T-cell (primary cell): ENCODE results near the gene SEMA6B. TPM values are rescaled to one million over a fixed set of nuclear protein-coding genes. Genes with fewer than 3 reads are reported as not detected.
"Not testable (repeated sequence)": the region's sequence is repeated elsewhere in the genome, so short reads cannot be mapped to it uniquely, and the experiment has no call there.

ENCODE experiments used
- ATAC-seq, 4 experiments: fragments of 200-7000 bp in 3 of 4; fragments of 150-1000 bp in 1 of 4; cut with Tn5 transposase; replicated peaks in 1 of 4; 1 replicate in 3 of 4; 2 replicates in 1 of 4; pipeline ENCODE4 v1.10.0; 2021; ENCODE audit warnings: moderate library complexity in 3 of 4, mild to moderate bottlenecking in 2 of 4, moderate number of reproducible peaks in 1 of 4
- CTCF ChIA-PET, 2 donors: fragments of 300-600 bp; sonication (Branson Sonifier 250); formaldehyde crosslinking; loops; one replicate each; lab custom pipeline; 2022; ENCODE audit warnings: antibody characterized with exemption in 2 of 2; lab: Charles Lee
- POLR2A ChIA-PET, 2 donors: fragments of 300-600 bp; sonication (Branson Sonifier 250); formaldehyde crosslinking; loops; one replicate each; lab custom pipeline; 2022; ENCODE audit warnings: antibody characterized with exemption in 2 of 2; lab: Charles Lee
- DNase-seq, 35 experiments: peaks; one replicate each; pipeline versions ENCODE4 v3.0.0 to v3.0.0-alpha.2; 2013 to 2023
- H3K27ac ChIP-seq: one replicate; pipeline ENCODE4 v1.5.1; 2013; ENCODE audit warnings: low read length
- H3K27me3 ChIP-seq, 2 experiments: replicated peaks in 1 of 2; 1 replicate in 1 of 2; 2 replicates in 1 of 2; pipeline versions ENCODE4 v1.6.1 to v1.7.0; 2013; ENCODE audit warnings: low read length in 1 of 2, mixed read lengths in 1 of 2; ENCODE audit not compliant: control insufficient read depth in 2 of 2, insufficient read depth in 2 of 2; ENCODE audit errors: extremely low read depth in 1 of 2
- H3K36me3 ChIP-seq, 2 donors: 1 replicate in 1 of 2; 2 replicates in 1 of 2; pipeline versions ENCODE4 v1.6.1 to v1.7.0; 2013; ENCODE audit warnings: low read length in 1 of 2; ENCODE audit not compliant: control insufficient read depth in 2 of 2, insufficient read depth in 1 of 2; ENCODE audit errors: extremely low read depth in 1 of 2
- H3K4me1 ChIP-seq, 2 experiments: 1 replicate in 1 of 2; 2 replicates in 1 of 2; pipeline versions ENCODE4 v1.6.1 to v1.7.0; 2013; ENCODE audit warnings: low read length in 2 of 2, mixed read lengths in 1 of 2; ENCODE audit not compliant: insufficient read depth in 2 of 2, control insufficient read depth in 1 of 2; ENCODE audit errors: extremely low read depth in 1 of 2
- H3K4me3 ChIP-seq, 2 donors: 1 replicate in 1 of 2; 2 replicates in 1 of 2; pipeline versions ENCODE4 v1.5.1 to v1.7.0; 2013; ENCODE audit warnings: mild to moderate bottlenecking in 2 of 2, low read length in 1 of 2, moderate library complexity in 1 of 2; ENCODE audit not compliant: control insufficient read depth in 1 of 2; ENCODE audit errors: extremely low read depth in 1 of 2
- H3K9me3 ChIP-seq: 2 replicates; pipeline ENCODE4 v1.7.0; 2013
- H3K27ac Mint-ChIP-seq, 2 donors: one replicate each; pipeline ENCODE4 v1.8.0; 2020 to 2021; ENCODE audit warnings: mild to moderate bottlenecking in 2 of 2, mixed read lengths in 2 of 2
- H3K27me3 Mint-ChIP-seq, 2 donors: one replicate each; pipeline ENCODE4 v1.8.0; 2021 to 2022; ENCODE audit warnings: mixed read lengths in 2 of 2
- H3K36me3 Mint-ChIP-seq: one replicate; pipeline ENCODE4 v1.8.0; 2021; ENCODE audit warnings: mixed read lengths
- H3K4me1 Mint-ChIP-seq, 3 donors: one replicate each; pipeline ENCODE4 v1.8.0; 2020 to 2022; ENCODE audit warnings: mixed read lengths in 3 of 3, mild to moderate bottlenecking in 1 of 3
- H3K4me3 Mint-ChIP-seq, 3 donors: one replicate each; pipeline ENCODE4 v1.8.0; 2020 to 2022; ENCODE audit warnings: mild to moderate bottlenecking in 3 of 3, mixed read lengths in 3 of 3, moderate library complexity in 3 of 3
- H3K9me3 Mint-ChIP-seq, 3 donors: one replicate each; pipeline ENCODE4 v1.8.0; 2020 to 2022; ENCODE audit warnings: mixed read lengths in 3 of 3
- WGBS: methylation state at CpG from one replicate; pipeline ENCODE4 v1.1.5; 2013; ENCODE audit warnings: missing lambda C conversion rate; ENCODE audit not compliant: insufficient coverage; 5-methylcytosine and 5-hydroxymethylcytosine counted together
- total RNA-seq, 35 experiments: library from RNA in 6 of 35; stranded (reverse) in 6 of 35; fragments of 120-200 nt in 1 of 35; gene quantifications; one replicate each; pipeline versions ENCODE4 v1.2.1 to v1.2.4 and lab custom pipeline; 2013 to 2026

SEMA6B gene
- total RNA-seq, 5 donors from 2014 or later (not counting 1 experiment from before 2014, with no cell fraction given), result 0.25 to 0.43 (median 0.32) TPM; not detected in 2

DNA sequence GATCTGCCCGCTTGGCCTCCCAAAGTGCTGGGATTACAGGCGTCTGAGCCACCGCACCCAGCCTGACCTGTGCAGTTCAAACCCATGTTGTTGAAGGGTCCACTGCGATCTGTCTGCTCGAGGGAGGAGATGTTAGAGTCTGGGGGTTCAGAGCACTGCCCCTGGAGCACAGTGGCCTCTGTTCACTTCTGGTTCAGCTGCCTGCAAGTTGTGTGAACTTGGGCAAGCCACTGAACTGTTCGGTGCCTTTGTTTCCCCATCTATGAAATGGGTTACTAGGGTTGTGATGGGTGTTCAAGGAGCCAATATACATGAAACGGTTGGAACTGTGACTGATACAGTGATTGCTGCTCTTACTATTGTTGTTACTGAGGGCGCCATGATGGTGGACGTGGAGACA lies 26.1 kb downstream of the SEMA6B start:
- Histone ChIP-seq H3K27me3 (peaks cover 3 to 50% of the 10 kb centered on the region in 2 experiments), H3K4me1 (peaks cover 0 to 11% of the 10 kb centered on the region in 2 experiments), H3K27ac (no peak overlapping the region), H3K36me3 (no peaks in the 10 kb centered on the region), H3K9me3 (no peaks in the 10 kb centered on the region), H3K4me3 (no peak overlapping the region)
- H3K4me1 Mint-ChIP-seq, result peaks cover 4 to 7% (median 5%) of the 10 kb centered on the region in 3 donors
- ATAC-seq, result no peak
- H3K4me3 Mint-ChIP-seq, result no peak overlapping the region
- H3K27me3 Mint-ChIP-seq, result peaks cover 0 to 19% of the 10 kb centered on the region in 2 donors
- H3K27ac Mint-ChIP-seq, result no peak overlapping the region
- no peaks in the 10 kb centered on the region for H3K36me3 Mint-ChIP-seq
- no peak for DNase-seq
- ChIA-PET CTCF (no interaction called here), POLR2A (no interaction called here)
- no peaks in the 10 kb centered on the region for H3K9me3 Mint-ChIP-seq
- WGBS, result 87% methylated on average over 7 of the region's 9 CpGs

DNA sequence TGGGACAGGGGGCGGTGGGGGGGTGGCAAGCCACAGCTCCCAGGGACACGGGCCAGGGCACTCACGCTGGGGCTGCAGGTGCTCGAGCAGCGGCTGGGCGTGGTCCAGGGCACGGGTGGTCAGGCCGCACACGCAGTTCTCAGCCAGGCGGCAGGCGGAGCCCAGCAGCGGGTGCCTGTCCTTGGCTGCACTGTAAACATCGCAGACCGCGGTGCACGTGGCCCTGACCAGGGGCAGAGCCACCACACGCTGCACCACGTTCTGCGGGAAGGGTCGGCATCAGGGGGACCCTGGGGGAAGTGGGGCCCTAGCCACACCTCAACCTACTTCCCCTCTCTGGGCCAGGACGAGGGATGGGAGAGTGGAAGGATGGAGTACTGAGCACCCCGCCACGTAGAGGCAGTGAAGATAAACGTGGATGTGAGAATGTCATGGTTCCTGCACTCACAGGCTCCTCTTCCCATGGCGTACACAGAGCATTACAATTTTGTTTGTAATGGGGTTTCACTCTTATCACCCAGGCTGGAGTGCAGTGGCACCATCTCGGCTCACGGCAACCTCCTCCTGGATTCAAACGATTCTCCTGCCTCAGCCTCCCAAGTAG lies 27.8 kb downstream of the SEMA6B start:
- peaks cover 4 to 7% (median 5%) of the 10 kb centered on the region in 3 donors for H3K4me1 Mint-ChIP-seq
- Histone ChIP-seq H3K4me3 (no peak overlapping the region), H3K4me1 (peaks cover 0 to 11% of the 10 kb centered on the region in 2 experiments), H3K27me3 (peaks cover 2 to 36% of the 10 kb centered on the region in 2 experiments), H3K9me3 (no peaks in the 10 kb centered on the region), H3K36me3 (no peaks in the 10 kb centered on the region), H3K27ac (no peak overlapping the region)
- H3K9me3 Mint-ChIP-seq, result no peaks in the 10 kb centered on the region
- H3K4me3 Mint-ChIP-seq, result no peak overlapping the region
- 69% methylated on average over 18 of the region's 28 CpGs for WGBS
- H3K27me3 Mint-ChIP-seq, result peaks cover 0 to 9% of the 10 kb centered on the region in 2 donors
- no peaks in the 10 kb centered on the region for H3K36me3 Mint-ChIP-seq
- H3K27ac Mint-ChIP-seq, result no peak overlapping the region
- DNase-seq (no peak), ATAC-seq (no peak)
- CTCF ChIA-PET, result no interaction called here
- POLR2A ChIA-PET, result no interaction called here

DNA sequence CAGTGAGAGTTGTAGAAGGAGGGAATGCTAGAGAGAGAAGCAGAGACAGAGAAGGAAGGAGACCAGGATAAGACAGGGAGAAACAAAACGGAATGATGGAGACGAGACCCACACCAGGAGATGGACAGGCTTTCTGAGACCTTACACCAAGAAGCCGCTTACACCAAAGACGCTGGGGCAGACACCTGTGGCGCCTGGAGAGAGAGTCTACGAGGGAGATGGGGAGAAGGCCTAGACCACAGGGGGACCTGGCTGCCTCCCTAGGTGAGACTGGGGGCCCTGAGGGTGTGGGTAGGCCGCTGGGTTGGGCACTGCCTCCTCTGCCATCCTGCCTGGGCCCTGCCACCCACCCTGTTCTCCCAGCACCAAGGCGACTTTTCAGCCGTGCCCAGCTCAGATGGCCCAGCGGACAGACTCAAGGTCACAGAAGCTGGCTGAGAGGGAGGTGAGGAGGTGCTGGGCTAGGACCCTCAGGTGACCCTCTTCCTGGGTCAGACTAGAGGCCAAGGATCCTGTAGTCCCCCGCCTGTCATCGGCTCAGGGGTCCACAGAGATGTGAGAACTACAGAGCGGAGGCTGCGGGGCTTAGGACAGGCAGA lies 29.5 kb downstream of the SEMA6B start:
- Mint-ChIP-seq H3K27me3 (peaks cover 0 to 2% of the 10 kb centered on the region in 2 donors), H3K4me1 (peaks cover 0 to 5% (median 2%) of the 10 kb centered on the region in 3 donors), H3K27ac (no peak overlapping the region), H3K4me3 (no peak overlapping the region), H3K36me3 (no peaks in the 10 kb centered on the region), H3K9me3 (no peaks in the 10 kb centered on the region)
- H3K4me1 ChIP-seq, result peaks cover 0 to 4% of the 10 kb centered on the region in 2 experiments
- DNase-seq (no peak), ATAC-seq (no peak)
- no peaks in the 10 kb centered on the region for H3K9me3 ChIP-seq
- no peaks in the 10 kb centered on the region for H3K36me3 ChIP-seq
- peaks cover 2 to 21% of the 10 kb centered on the region in 2 experiments for H3K27me3 ChIP-seq
- CTCF ChIA-PET, result interaction anchor here (0.7 kb wide), 2 partner anchors 500 to 1768 kb away, joined by 3 to 5 read pairs; no protein-coding TSS in a partner anchor
- WGBS, result 79% methylated on average over 10 of the region's 14 CpGs
- no peak overlapping the region for H3K4me3 ChIP-seq
- POLR2A ChIA-PET, result no interaction called here
- no peak overlapping the region for H3K27ac ChIP-seq

DNA sequence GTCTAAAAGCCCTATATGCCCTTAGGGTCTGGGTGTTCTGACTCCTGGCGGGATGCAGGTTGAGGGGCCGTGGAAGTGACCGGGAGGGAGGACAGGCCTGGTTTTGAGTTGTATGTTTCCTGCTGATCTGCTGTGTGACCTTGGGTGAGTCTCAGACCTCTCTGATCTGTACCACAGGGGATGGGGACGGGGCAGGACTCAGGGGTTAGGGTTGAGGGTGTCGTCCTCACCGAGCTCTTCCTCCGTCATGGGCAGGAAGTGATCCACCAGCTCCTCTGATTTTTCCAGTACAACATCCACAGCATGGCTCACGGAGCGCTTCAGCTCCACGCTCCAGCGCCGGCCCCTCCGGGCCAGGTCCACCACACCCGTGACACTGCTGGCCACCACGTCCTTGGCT lies 30.6 kb downstream of the SEMA6B start:
- Mint-ChIP-seq H3K4me1 (peaks cover 0 to 6% (median 0%) of the 10 kb centered on the region in 3 donors), H3K36me3 (no peaks in the 10 kb centered on the region), H3K27me3 (peaks cover 0 to 2% of the 10 kb centered on the region in 2 donors), H3K9me3 (no peaks in the 10 kb centered on the region), H3K4me3 (no peak overlapping the region), H3K27ac (no peak overlapping the region)
- Histone ChIP-seq H3K4me1 (no peaks in the 10 kb centered on the region), H3K27me3 (peaks cover 2 to 11% of the 10 kb centered on the region in 2 experiments), H3K9me3 (no peaks in the 10 kb centered on the region), H3K27ac (no peak overlapping the region), H3K36me3 (no peaks in the 10 kb centered on the region), H3K4me3 (no peak overlapping the region)
- ATAC-seq (no peak), DNase-seq (no peak)
- ChIA-PET POLR2A (no interaction called here), CTCF (no interaction called here)
- 90% methylated on average over 11 of the region's 15 CpGs for WGBS

DNA sequence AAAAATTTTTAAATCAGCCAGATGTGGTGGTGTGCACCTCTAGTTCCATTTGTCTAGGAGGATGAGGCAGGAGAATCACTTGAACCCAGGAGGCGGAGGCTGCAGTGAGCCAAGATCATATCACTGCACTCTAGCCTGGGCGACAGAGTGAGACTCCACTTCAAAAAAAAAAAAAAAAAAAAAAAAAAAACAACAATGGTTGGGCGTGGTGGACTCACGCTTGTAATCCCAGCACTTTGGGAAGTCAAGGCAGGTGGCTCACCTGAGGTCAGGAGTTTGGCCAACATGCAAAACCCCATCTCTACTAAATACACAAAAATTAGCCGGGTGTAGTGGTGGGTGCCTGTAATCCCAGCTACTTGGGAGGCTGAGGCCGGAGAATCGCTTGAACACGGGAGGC lies 32.1 kb downstream of the SEMA6B start:
- H3K27me3 ChIP-seq, result peaks cover 2 to 15% of the 10 kb centered on the region in 2 experiments
- H3K4me3 Mint-ChIP-seq, H3K9me3 ChIP-seq, H3K4me3 ChIP-seq, DNase-seq, POLR2A ChIA-PET, H3K4me1 Mint-ChIP-seq, H3K9me3 Mint-ChIP-seq, H3K36me3 ChIP-seq, H3K27ac Mint-ChIP-seq, H3K27ac ChIP-seq, ATAC-seq, H3K27me3 Mint-ChIP-seq, H3K4me1 ChIP-seq, H3K36me3 Mint-ChIP-seq, CTCF ChIA-PET: not testable (repeated sequence)
- WGBS, result 93% methylated on average over 2 of the region's 8 CpGs

DNA sequence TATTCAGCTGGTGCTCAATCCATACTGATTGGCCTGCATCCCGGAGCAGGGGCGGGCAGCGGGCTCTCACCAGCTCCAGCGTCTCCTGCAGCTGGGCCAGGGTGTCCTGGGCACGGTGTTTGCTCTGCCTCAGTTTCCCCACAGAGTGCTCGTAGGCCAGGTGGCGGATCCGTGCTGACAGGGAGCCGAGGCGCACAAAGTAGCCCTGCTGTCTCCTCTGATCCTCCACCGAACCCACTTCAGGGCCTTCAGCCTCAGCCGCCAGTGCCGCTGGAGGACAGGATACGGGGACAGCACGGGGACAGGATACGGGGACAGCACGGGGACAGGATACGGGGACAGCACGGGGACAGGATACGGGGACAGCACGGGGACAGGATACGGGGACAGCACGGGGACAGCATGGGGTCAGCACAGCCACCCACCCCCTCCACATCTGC lies 33.9 kb downstream of the SEMA6B start:
- no peak overlapping the region for H3K4me3 Mint-ChIP-seq
- no peaks in the 10 kb centered on the region for H3K9me3 ChIP-seq
- POLR2A ChIA-PET, result no interaction called here
- no peak overlapping the region for H3K27ac Mint-ChIP-seq
- DNase-seq (no peak), ATAC-seq (no peak)
- CTCF ChIA-PET, result interaction anchor here in 1 of 2 donors (0.8 to 0.9 kb wide), 2 partner anchors 54 to 259 kb away, joined by 3 read pairs; partner anchors contain the start of gene HDGFL2
- H3K27ac ChIP-seq, result no peak overlapping the region
- no peaks in the 10 kb centered on the region for H3K36me3 Mint-ChIP-seq
- no peaks in the 10 kb centered on the region for H3K9me3 Mint-ChIP-seq
- 92% methylated on average over 17 of the region's 23 CpGs for WGBS
- peaks cover 0 to 3% of the 10 kb centered on the region in 2 donors for H3K27me3 Mint-ChIP-seq
- peaks cover 0 to 24% of the 10 kb centered on the region in 2 experiments for H3K27me3 ChIP-seq
- H3K4me1 ChIP-seq, result no peaks in the 10 kb centered on the region
- H3K4me1 Mint-ChIP-seq, result peaks cover 0 to 6% (median 0%) of the 10 kb centered on the region in 3 donors
- H3K36me3 ChIP-seq, result no peaks in the 10 kb centered on the region
- no peak overlapping the region for H3K4me3 ChIP-seq
